Body of pancreas (tissue), 4 donors: ENCODE data around the gene GLOD5. TPM values are rescaled to one million over a fixed set of nuclear protein-coding genes. Genes with fewer than 3 reads are reported as not detected.

Experiments used
- ATAC-seq: fragments of 150-250 bp; one replicate; pipeline ENCODE4 v1.9.1; 2016
- DNase-seq, 4 donors: peaks; one replicate each; pipeline ENCODE4 v3.0.0-alpha.2; 2019
- H3K27ac ChIP-seq, 4 donors: fragments of 200-600 bp; sonication (generic); 1 replicate in 3 of 4; 2 replicates in 1 of 4; pipeline versions ENCODE4 v1.5.1 to v1.6.1; 2016 to 2019; ENCODE audit warnings: mild to moderate bottlenecking in 1 of 4, mixed read lengths in 1 of 4, moderate library complexity in 1 of 4
- H3K27me3 ChIP-seq, 2 donors: fragments of 200-600 bp; sonication (generic); one replicate each; pipeline ENCODE4 v1.6.0; 2016; ENCODE audit warnings: mild to moderate bottlenecking in 1 of 2
- H3K36me3 ChIP-seq, 2 donors: fragments of 200-600 bp; sonication (generic); replicated peaks in 1 of 2; 2 replicates each; pipeline ENCODE4 v1.5.1; 2016; ENCODE audit warnings: low read depth in 2 of 2; ENCODE audit not compliant: insufficient read depth in 1 of 2
- H3K4me1 ChIP-seq: fragments of 200-600 bp; sonication (generic); one replicate; pipeline ENCODE4 v1.6.0; 2016
- H3K4me3 ChIP-seq, 2 donors: fragments of 200-600 bp; sonication (generic); 1 replicate in 1 of 2; 2 replicates in 1 of 2; pipeline ENCODE4 v1.5.1; 2016 to 2019
- H3K9me3 ChIP-seq, 3 donors: fragments of 200-600 bp; sonication (generic); 1 replicate in 2 of 3; 2 replicates in 1 of 3; pipeline ENCODE4 v1.5.1; 2016
- CTCF ChIP-seq, 7 experiments: fragments of 450-650 bp in 4 of 7; fragments of 200-600 bp in 3 of 7; sonication (generic) in 3 of 7; IDR thresholded peaks; one replicate each; pipeline ENCODE4 v1.5.1; 2016 to 2019; ENCODE audit warnings: antibody characterized with exemption in 7 of 7
- POLR2A ChIP-seq, 3 donors: fragments of 450-650 bp; IDR thresholded peaks; one replicate each; pipeline ENCODE4 v1.6.1; 2016; ENCODE audit warnings: antibody characterized with exemption in 3 of 3, mild to moderate bottlenecking in 2 of 3
- WGBS, 2 donors: methylation state at CpG; one replicate each; pipeline ENCODE4 v1.1.5; 2017; 5-methylcytosine and 5-hydroxymethylcytosine counted together
- intact Hi-C: fragments of 100-400 bp; cut with DNase I; formaldehyde crosslinking; loops from one replicate; pipeline ENCODE4 v1.15.1; 2023
- total RNA-seq, 2 donors: library from RNA; depleted of rRNA; stranded (reverse); fragments of >200 nt; gene quantifications; one replicate each; pipeline ENCODE4 v1.1.0, GENCODE V29; 2016

GLOD5 gene
- total RNA-seq, 2 donors from 2014 or later, result not detected

- DNase-seq (no peak), ATAC-seq (no peak)
- Histone ChIP-seq H3K4me3 (no peak overlapping the region), H3K27me3 (no peaks in the 10 kb centered on the region), H3K27ac (no peak overlapping the region), H3K36me3 (no peaks in the 10 kb centered on the region), H3K4me1 (no peaks in the 10 kb centered on the region), H3K9me3 (no peaks in the 10 kb centered on the region)
- TF ChIP-seq POLR2A (IDR thresholded peaks at IDR 0.05) (no peak), CTCF (IDR thresholded peaks at IDR 0.05) (no peak)
- intact Hi-C loops, result no loop called here
- 76 to 90% methylated on average over 3 of the region's 3 CpGs for WGBS, 2 donors
These were observed 10.2 kb upstream of the GLOD5 start for GRCh38 chrX:48751343-48751742.

- H3K27me3 ChIP-seq, result no peaks in the 10 kb centered on the region
- H3K9me3 ChIP-seq, result no peaks in the 10 kb centered on the region
- H3K27ac ChIP-seq, result no peak overlapping the region
- 52 to 70% methylated on average over 4 to 7 of the region's 7 CpGs for WGBS, 2 donors
- H3K4me1 ChIP-seq, result no peaks in the 10 kb centered on the region
- DNase-seq (no peak), ATAC-seq (no peak)
- H3K36me3 ChIP-seq, result no peaks in the 10 kb centered on the region
- TF ChIP-seq POLR2A (IDR thresholded peaks at IDR 0.05) (no peak), CTCF (IDR thresholded peaks at IDR 0.05) (no peak)
- no peak overlapping the region for H3K4me3 ChIP-seq
- intact Hi-C loops, result no loop called here
These were observed 9.0 kb upstream of the GLOD5 start for GRCh38 chrX:48752498-48752897.

- intact Hi-C loops, result no loop called here
- WGBS, 2 donors, result 61% methylated on average over 6 of the region's 8 CpGs; no CpG with 5 or more reads in 1 of the 2 donors
- H3K27me3 ChIP-seq, result no peaks in the 10 kb centered on the region
- no peaks in the 10 kb centered on the region for H3K4me1 ChIP-seq
- no peak for TF ChIP-seq CTCF (IDR thresholded peaks at IDR 0.05)
- no peak for TF ChIP-seq POLR2A (IDR thresholded peaks at IDR 0.05)
- no peak overlapping the region for H3K27ac ChIP-seq
- no peaks in the 10 kb centered on the region for H3K9me3 ChIP-seq
- H3K4me3 ChIP-seq, result no peak overlapping the region
- ATAC-seq (no peak), DNase-seq (no peak)
- no peaks in the 10 kb centered on the region for H3K36me3 ChIP-seq
These were observed 7.8 kb upstream of the GLOD5 start for GRCh38 chrX:48753708-48754228.

- Histone ChIP-seq H3K4me3 (no peak overlapping the region), H3K4me1 (no peaks in the 10 kb centered on the region), H3K27ac (no peak overlapping the region), H3K27me3 (no peaks in the 10 kb centered on the region), H3K36me3 (no peaks in the 10 kb centered on the region), H3K9me3 (no peaks in the 10 kb centered on the region)
- intact Hi-C loops, result no loop called here
- ATAC-seq (no peak), DNase-seq (no peak)
- WGBS, 2 donors, result 49% methylated on average over 5 of the region's 8 CpGs; no CpG with 5 or more reads in 1 of the 2 donors
- TF ChIP-seq CTCF (IDR thresholded peaks at IDR 0.05) (no peak), POLR2A (IDR thresholded peaks at IDR 0.05) (no peak)
These were observed 7.3 kb upstream of the GLOD5 start for GRCh38 chrX:48754238-48754637.

GRCh38 chrX:48769230-48769629, 7.7 kb downstream of the GLOD5 start:
- no peaks in the 10 kb centered on the region for H3K36me3 ChIP-seq
- ATAC-seq (no peak), DNase-seq (no peak)
- H3K9me3 ChIP-seq, result no peaks in the 10 kb centered on the region
- H3K27me3 ChIP-seq, result no peaks in the 10 kb centered on the region
- H3K4me1 ChIP-seq, result no peaks in the 10 kb centered on the region
- H3K4me3 ChIP-seq, result no peak overlapping the region
- intact Hi-C loops, result no loop called here
- WGBS, 2 donors, result 70 to 80% methylated on average over 5 to 6 of the region's 6 CpGs
- no peak overlapping the region for H3K27ac ChIP-seq
- TF ChIP-seq POLR2A (IDR thresholded peaks at IDR 0.05), result no peak
- TF ChIP-seq CTCF (IDR thresholded peaks at IDR 0.05), result no peak
